HepG2 (cell line): Measurements from ENCODE around the gene METTL16. TPM values are rescaled to one million over a fixed set of nuclear protein-coding genes. Genes with fewer than 3 reads are reported as not detected.

ENCODE experiments used
- BRCA1 ChIP-seq: sonication (generic); formaldehyde crosslinking; IDR thresholded peaks from 2 replicates; pipeline ENCODE4 v1.4.0; 2020; ENCODE audit warnings: missing genetic modification reagents
- CC2D1A ChIP-seq: sonication (generic); formaldehyde crosslinking; IDR thresholded peaks from 2 replicates; pipeline ENCODE4 v1.8.1; 2023; ENCODE audit warnings: mild to moderate bottlenecking, missing genetic modification reagents
- CENPX ChIP-seq: sonication (generic); formaldehyde crosslinking; IDR thresholded peaks from 2 replicates; pipeline ENCODE4 v1.9.0; 2021; ENCODE audit warnings: mild to moderate bottlenecking, missing genetic modification reagents, moderate library complexity
- CREB1 ChIP-seq, 2 experiments: fragments of 450-650 bp in 1 of 2; IDR thresholded peaks; 2 replicates each; pipeline ENCODE4 v1.6.1; 2016 to 2017; ENCODE audit warnings: control low read depth in 1 of 2, mild to moderate bottlenecking in 1 of 2, missing compliant biosample characterization in 1 of 2, missing genetic modification characterization in 1 of 2
- CSRNP1 ChIP-seq: sonication (generic); formaldehyde crosslinking; IDR thresholded peaks from 2 replicates; pipeline ENCODE4 v1.8.1; 2023; ENCODE audit warnings: mild to moderate bottlenecking, missing genetic modification reagents
- FOXC1 ChIP-seq: sonication (generic); formaldehyde crosslinking; IDR thresholded peaks from 2 replicates; pipeline ENCODE4 v1.8.0; 2022; ENCODE audit warnings: mild to moderate bottlenecking, missing genetic modification reagents, borderline replicate concordance
- HNRNPLL ChIP-seq: fragments of 200-400 bp; formaldehyde crosslinking; IDR thresholded peaks from 2 replicates; pipeline ENCODE4 v1.6.1; 2017; ENCODE audit warnings: mild to moderate bottlenecking, low read depth, low read length; ENCODE audit not compliant: poor library complexity, severe bottlenecking
- KLF11 ChIP-seq: IDR thresholded peaks from 2 replicates; pipeline ENCODE4 v1.6.1; 2016; ENCODE audit warnings: missing compliant biosample characterization
- PAWR ChIP-seq: sonication (generic); formaldehyde crosslinking; IDR thresholded peaks from 2 replicates; pipeline ENCODE4 v1.4.0; 2020; ENCODE audit warnings: missing genetic modification reagents, mild to moderate bottlenecking, borderline replicate concordance
- RNF2 ChIP-seq: fragments of 450-650 bp; conservative IDR thresholded peaks from 2 replicates; pipeline ENCODE4 v1.6.1; 2016; ENCODE audit warnings: low read depth
- SMAD9 ChIP-seq: sonication (generic); formaldehyde crosslinking; IDR thresholded peaks from 2 replicates; pipeline ENCODE4 v1.5.1; 2020; ENCODE audit warnings: mild to moderate bottlenecking, missing genetic modification reagents
- SMARCE1 ChIP-seq: fragments of 450-650 bp; IDR thresholded peaks from 2 replicates; pipeline ENCODE4 v1.6.1; 2017; ENCODE audit warnings: borderline replicate concordance
- SOX5 ChIP-seq: IDR thresholded peaks from 2 replicates; pipeline ENCODE4 v1.6.1; 2016; ENCODE audit warnings: borderline replicate concordance
- SRF ChIP-seq: IDR thresholded peaks from 2 replicates; pipeline ENCODE4 v1.6.1; 2011; ENCODE audit warnings: mild to moderate bottlenecking, low read depth, low read length, moderate library complexity
- TRIM24 ChIP-seq: sonication (generic); formaldehyde crosslinking; IDR thresholded peaks from 2 replicates; pipeline ENCODE4 v1.8.0; 2022; ENCODE audit warnings: mild to moderate bottlenecking, missing genetic modification reagents
- ZBTB33 ChIP-seq: sonication (generic); formaldehyde crosslinking; IDR thresholded peaks from 2 replicates; pipeline ENCODE4 v1.4.0; 2020; ENCODE audit warnings: missing genetic modification reagents
- ZBTB44 ChIP-seq: sonication (generic); formaldehyde crosslinking; IDR thresholded peaks from 2 replicates; pipeline ENCODE4 v1.4.0; 2020; ENCODE audit warnings: missing genetic modification reagents
- ZNF430 ChIP-seq: sonication (generic); formaldehyde crosslinking; IDR thresholded peaks from 2 replicates; pipeline ENCODE4 v1.9.0; 2021; ENCODE audit warnings: mild to moderate bottlenecking, missing genetic modification reagents
- ZNF543 ChIP-seq: sonication (generic); formaldehyde crosslinking; IDR thresholded peaks from 2 replicates; pipeline ENCODE4 v1.4.0; 2020; ENCODE audit warnings: mild to moderate bottlenecking, missing genetic modification reagents
- ZNF570 ChIP-seq: sonication (generic); formaldehyde crosslinking; IDR thresholded peaks from 2 replicates; pipeline ENCODE4 v1.4.0; 2020; ENCODE audit warnings: mild to moderate bottlenecking, missing genetic modification reagents, borderline replicate concordance
- ZNF746 ChIP-seq: sonication (generic); formaldehyde crosslinking; IDR thresholded peaks from 2 replicates; pipeline ENCODE4 v1.8.0; 2022; ENCODE audit warnings: mild to moderate bottlenecking, missing genetic modification reagents
- ZSCAN9 ChIP-seq: IDR thresholded peaks from 2 replicates; pipeline ENCODE4 v1.6.1; 2016; ENCODE audit warnings: borderline replicate concordance
- polyA plus RNA-seq, 8 experiments: library from polyadenylated mRNA; depleted of rRNA in 3 of 8; stranded (reverse) in 7 of 8; unstranded in 1 of 8; fragments of >200 nt; fragmentation: Illumina TruSeq in 4 of 8; extraction: Trizol in 4 of 8; gene quantifications; 2 replicates each; pipeline versions ENCODE4 v1.2.1 to v1.2.3, GENCODE V29; 2011 to 2016; ENCODE audit warnings: low read depth in 4 of 8, missing spikeins in 1 of 8, mixed read lengths in 1 of 8; ENCODE audit not compliant: insufficient read depth in 1 of 8
- total RNA-seq, 5 experiments: library from RNA; depleted of rRNA; stranded (reverse); fragments of >200 nt; fragmentation: Illumina TruSeq; extraction: Trizol; gene quantifications; 2 replicates each; pipeline ENCODE4 v1.2.3, GENCODE V29; 2016; ENCODE audit warnings: low read depth in 1 of 5
- TF ChIP-seq, protein P1 (sequence below): sonication (generic); formaldehyde crosslinking; IDR thresholded peaks from 2 replicates; pipeline ENCODE4 v1.4.0; 2020; ENCODE audit warnings: missing genetic modification reagents

The METTL16 gene
- total and polyA plus RNA-seq, 2 of the 13 experiments (the other 11 are each of a cell fraction or from before 2014, with no cell fraction given), result 11.6 to 18.5 TPM

- TF ChIP-seq ZBTB33 (no peak), PAWR (CRISPR knock-in tag) (no peak), HNRNPLL (peak; percentile 72), SMARCE1 (no peak), CC2D1A (CRISPR knock-in tag) (no peak), SRF (no peak), ZNF430 (CRISPR knock-in tag) (no peak; the same call in 1 of the 2 replicates), SMAD9 (CRISPR knock-in tag) (no peak), CREB1 (IDR thresholded peaks at IDR 0.05) (peak; percentile 91), CREB1 (CRISPR knock-in tag; IDR thresholded peaks at IDR 0.05) (peak; percentile 82), ZNF543 (CRISPR knock-in tag) (no peak; the same call in 1 of the 2 replicates), TRIM24 (CRISPR knock-in tag) (no peak; the same call in 1 of the 2 replicates), ZNF746 (CRISPR knock-in tag) (no peak), BRCA1 (CRISPR knock-in tag) (no peak), KLF11 (CRISPR knock-in tag) (no peak), CENPX (CRISPR knock-in tag) (no peak), CSRNP1 (CRISPR knock-in tag) (peak; percentile 41; the same call in 1 of the 2 replicates), SOX5 (CRISPR knock-in tag) (no peak; the same call in 1 of the 2 replicates), ZBTB44 (CRISPR knock-in tag) (no peak), RNF2 (no peak), ZSCAN9 (CRISPR knock-in tag) (no peak), FOXC1 (CRISPR knock-in tag) (peak; percentile 70; the same call in 1 of the 2 replicates), ZNF570 (CRISPR knock-in tag) (no peak)
- TF ChIP-seq, protein P1, sequence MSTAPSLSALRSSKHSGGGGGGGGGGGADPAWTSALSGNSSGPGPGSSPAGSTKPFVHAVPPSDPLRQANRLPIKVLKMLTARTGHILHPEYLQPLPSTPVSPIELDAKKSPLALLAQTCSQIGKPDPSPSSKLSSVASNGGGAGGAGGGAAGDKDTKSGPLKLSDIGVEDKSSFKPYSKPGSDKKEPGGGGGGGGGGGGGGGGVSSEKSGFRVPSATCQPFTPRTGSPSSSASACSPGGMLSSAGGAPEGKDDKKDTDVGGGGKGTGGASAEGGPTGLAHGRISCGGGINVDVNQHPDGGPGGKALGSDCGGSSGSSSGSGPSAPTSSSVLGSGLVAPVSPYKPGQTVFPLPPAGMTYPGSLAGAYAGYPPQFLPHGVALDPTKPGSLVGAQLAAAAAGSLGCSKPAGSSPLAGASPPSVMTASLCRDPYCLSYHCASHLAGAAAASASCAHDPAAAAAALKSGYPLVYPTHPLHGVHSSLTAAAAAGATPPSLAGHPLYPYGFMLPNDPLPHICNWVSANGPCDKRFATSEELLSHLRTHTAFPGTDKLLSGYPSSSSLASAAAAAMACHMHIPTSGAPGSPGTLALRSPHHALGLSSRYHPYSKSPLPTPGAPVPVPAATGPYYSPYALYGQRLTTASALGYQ, result peak; percentile 75; the same call in 1 of the 2 replicates
Observed at GRCh38 chr17:2399572-2400473, 111.9 kb downstream of the METTL16 start (continued).
